Neural progenitor cell (in vitro differentiated cells): ENCODE data around the gene DNAJC22.

Experiments used
- CTCF ChIP-seq: fragments of 200-600 bp; sonication (generic); IDR thresholded peaks from 2 replicates; pipeline ENCODE4 v1.5.1; 2017; ENCODE audit warnings: antibody characterized with exemption, mild to moderate bottlenecking
- EZH2 ChIP-seq: fragments of 200-600 bp; sonication (generic); IDR thresholded peaks from 2 replicates; pipeline ENCODE4 v1.6.1; 2017; ENCODE audit warnings: antibody characterized with exemption, mild to moderate bottlenecking, moderate library complexity
- EZH2phosphoT487 ChIP-seq: fragments of 200-600 bp; sonication (generic); IDR thresholded peaks from 2 replicates; pipeline ENCODE4 v1.6.1; 2017; ENCODE audit warnings: antibody characterized with exemption

GRCh38 chr12:49338830-49339463, 7.7 kb upstream of the DNAJC22 start:
- TF ChIP-seq CTCF = no peak
- no peak for TF ChIP-seq EZH2
- no peak for TF ChIP-seq EZH2phosphoT487
